22Rv1 (cell line): ENCODE results near the gene TRIM45.

ENCODE experiments used
- ZFX ChIP-seq: fragments of 450-650 bp; IDR thresholded peaks from 2 replicates; pipeline ENCODE4 v1.6.1; 2017; ENCODE audit warnings: antibody characterized with exemption, borderline replicate concordance
- TF ChIP-seq, protein P1 (sequence below): fragments of 450-650 bp; IDR thresholded peaks from 2 replicates; pipeline ENCODE4 v1.5.1; 2017; ENCODE audit warnings: mild to moderate bottlenecking

DNA sequence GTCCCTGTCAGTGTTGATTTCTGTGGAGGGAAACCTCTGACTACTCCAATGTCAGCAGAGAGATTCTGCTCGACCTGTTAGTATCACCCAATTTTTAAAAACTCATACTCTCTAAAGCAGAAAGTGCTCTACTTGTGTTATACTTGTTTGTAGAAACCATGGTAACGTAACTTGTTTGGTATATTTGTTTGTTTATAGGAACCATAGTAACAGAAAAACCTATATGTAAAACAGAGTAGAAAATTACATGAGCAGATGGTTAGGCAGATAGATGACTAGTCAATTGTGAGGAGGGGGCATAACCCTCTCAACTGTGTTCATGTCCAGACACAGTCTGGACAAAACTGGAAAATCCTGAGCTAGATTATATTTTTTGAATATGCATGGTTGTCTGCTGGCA is 6.7 kb downstream of the TRIM45 start:
- TF ChIP-seq, protein P1, sequence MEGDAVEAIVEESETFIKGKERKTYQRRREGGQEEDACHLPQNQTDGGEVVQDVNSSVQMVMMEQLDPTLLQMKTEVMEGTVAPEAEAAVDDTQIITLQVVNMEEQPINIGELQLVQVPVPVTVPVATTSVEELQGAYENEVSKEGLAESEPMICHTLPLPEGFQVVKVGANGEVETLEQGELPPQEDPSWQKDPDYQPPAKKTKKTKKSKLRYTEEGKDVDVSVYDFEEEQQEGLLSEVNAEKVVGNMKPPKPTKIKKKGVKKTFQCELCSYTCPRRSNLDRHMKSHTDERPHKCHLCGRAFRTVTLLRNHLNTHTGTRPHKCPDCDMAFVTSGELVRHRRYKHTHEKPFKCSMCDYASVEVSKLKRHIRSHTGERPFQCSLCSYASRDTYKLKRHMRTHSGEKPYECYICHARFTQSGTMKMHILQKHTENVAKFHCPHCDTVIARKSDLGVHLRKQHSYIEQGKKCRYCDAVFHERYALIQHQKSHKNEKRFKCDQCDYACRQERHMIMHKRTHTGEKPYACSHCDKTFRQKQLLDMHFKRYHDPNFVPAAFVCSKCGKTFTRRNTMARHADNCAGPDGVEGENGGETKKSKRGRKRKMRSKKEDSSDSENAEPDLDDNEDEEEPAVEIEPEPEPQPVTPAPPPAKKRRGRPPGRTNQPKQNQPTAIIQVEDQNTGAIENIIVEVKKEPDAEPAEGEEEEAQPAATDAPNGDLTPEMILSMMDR, result no peak
- no peak for TF ChIP-seq ZFX
